Fibroblast of skin of right biceps (primary cell): ENCODE data around the gene CEP63.

Source experiments
- DNase-seq: peaks from one replicate; pipeline ENCODE4 v3.0.0-alpha.2; 2013

Gene CEP63

GRCh38 chr3:134485718-134486576 lies at the start of gene CEP63, which contains the start of gene ANAPC13:
Gene CEP63, plus strand, starts transcription at chr3:134486057. Its CDS starts 9,264 bp downstream, at chr3:134495321.
Gene ANAPC13, minus strand, starts transcription at chr3:134485985. Its CDS starts 3,081 bp downstream, at chr3:134482904.
- peak; percentile 100 for DNase-seq

GRCh38 chr3:134437211-134437752 lies 48.6 kb upstream of the CEP63 start:
- no peak for DNase-seq

GRCh38 chr3:134441321-134441720 lies 44.5 kb upstream of the CEP63 start:
- peak; percentile 34 for DNase-seq

DNA sequence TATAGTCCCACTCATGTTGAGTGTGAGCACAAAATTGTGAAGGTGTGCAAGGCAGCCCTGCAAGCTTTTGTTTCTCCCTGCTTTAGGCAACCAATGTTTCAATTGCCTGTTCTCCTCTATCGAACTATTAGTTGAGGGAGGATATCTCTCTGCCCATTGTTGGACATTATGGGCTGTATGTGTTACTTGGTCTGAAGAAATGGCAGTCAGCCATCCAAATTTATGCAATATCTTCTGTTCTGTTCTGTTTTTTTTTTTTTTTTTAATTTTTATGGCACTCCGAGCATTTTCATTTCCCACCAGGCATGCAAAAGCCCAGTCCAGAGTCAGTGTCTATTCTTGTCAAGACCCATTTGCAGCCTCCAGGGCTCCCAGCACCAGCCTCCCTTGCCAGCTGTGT lies 44.0 kb upstream of the CEP63 start:
- DNase-seq, result no peak

DNA sequence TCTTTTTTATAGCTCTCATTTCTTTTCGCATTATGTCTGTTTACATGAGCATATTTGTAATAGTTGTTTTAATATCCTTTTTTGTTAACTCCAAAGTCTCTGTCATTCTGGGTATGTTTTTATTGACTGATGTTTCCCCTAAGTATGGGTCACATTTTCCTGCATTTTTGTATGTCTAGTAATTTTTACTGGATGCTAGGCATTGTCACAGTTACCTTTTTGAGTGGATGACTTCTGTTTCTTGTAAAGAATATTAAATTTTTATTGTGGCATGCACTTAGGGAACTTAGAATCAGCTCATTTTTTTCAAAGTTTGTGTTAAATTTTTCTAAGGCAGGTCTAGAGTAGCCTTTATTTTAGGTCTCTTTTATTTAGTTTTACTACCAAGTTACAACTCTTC lies 40.8 kb upstream of the CEP63 start:
- no peak for DNase-seq

- DNase-seq, result peak; percentile 59
These were observed 40.2 kb upstream of the CEP63 start for GRCh38 chr3:134445636-134446035.

DNA sequence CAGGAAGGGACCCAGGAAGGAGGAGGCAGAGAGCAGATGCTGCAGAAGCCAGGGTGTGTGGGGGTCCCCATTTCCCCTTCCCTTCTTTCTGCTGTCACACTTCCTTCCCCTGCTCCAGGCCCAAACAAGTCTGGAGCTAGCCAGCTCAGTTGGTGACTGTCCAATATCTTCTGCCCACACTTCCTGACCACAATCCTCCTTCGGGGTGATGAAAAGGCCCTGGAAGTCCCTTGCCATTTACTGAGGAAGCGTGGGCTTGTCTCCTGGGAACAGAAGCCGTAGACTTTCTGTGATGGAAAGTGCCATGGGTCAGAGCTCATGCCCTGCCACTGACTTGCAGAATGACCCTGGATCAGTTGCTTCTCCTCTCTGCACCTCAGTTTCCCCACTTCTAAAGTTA lies 39.1 kb upstream of the CEP63 start:
- DNase-seq, result peak; percentile 69

DNA sequence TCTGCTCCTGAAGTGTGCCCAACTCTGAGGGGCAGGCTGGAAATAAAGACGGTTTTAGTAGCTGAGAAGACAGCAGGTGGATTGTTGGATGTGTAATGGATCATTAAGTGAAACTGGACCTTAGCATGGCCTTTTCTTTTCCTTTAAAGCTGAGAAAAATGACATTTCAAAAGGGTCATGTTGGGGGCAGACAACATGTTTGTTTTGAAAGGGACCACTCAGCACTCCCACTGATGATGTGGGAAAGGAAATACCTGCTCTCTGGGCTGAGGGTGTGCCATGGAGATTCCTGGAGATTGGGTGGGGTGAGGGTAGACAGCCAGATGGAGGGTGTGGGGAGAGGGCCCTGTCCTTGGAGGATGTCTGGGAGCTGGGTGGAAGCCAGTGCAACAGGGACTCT lies 38.5 kb upstream of the CEP63 start:
- DNase-seq, result no peak

GRCh38 chr3:134448664-134449063 lies 37.2 kb upstream of the CEP63 start:
- DNase-seq, result no peak

DNA sequence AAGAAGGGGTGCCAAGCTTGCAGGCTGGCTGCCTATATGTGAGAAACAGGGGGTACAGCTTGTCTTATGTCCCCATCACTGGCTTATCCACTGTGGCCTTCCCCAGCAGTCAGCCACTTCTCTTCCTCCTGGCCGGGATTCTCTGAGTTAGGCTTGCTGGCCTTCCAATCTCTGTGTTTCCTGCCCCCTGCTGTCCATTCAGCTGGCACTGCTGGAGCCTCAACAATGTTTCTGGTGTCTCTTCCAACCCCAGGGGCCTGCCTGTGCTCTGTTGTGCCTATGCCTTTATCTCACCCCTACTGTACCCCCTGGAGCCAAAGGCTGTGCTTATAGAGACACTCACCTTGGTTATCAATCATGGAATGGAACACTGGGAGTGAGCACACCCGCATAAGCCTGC lies 36.6 kb upstream of the CEP63 start:
- DNase-seq, result peak; percentile 44

- no peak for DNase-seq
These were observed 35.9 kb upstream of the CEP63 start for GRCh38 chr3:134449951-134450350.

- DNase-seq, result peak; percentile 43
These were observed 32.2 kb upstream of the CEP63 start for GRCh38 chr3:134453631-134454030.

DNA sequence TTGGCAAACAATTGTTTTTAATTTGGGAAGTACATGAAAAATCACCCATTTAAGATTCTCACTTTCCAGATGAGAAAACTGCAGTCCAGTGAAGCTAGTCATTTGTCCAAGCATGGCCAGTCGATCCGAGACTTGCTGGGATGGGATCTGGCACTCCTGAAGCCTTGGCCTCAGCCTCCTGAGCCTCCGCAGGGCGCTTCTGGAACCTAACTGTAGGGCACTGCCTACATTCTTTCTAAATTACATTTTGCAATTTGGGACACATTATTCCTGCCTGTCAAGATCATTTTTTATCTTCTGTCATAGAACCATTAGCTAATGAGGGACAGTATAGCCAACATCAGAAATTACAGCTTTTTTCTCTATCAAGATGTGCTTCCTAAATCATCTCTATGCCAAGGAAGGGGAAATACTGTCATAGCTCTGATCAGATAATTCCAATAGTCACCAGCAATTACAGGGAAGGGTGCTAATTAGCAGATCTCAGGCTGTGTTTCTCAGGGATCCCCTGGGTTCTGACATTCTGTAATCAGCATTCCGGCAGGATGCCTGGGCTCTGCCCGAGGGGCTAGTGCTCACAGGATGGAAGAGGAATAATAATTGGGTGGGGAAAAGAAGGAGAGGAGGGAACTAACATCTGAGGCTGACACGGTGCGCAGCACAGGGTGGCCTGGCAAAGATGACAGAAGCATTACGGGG lies 28.3 kb upstream of the CEP63 start:
- DNase-seq, result no peak

DNA sequence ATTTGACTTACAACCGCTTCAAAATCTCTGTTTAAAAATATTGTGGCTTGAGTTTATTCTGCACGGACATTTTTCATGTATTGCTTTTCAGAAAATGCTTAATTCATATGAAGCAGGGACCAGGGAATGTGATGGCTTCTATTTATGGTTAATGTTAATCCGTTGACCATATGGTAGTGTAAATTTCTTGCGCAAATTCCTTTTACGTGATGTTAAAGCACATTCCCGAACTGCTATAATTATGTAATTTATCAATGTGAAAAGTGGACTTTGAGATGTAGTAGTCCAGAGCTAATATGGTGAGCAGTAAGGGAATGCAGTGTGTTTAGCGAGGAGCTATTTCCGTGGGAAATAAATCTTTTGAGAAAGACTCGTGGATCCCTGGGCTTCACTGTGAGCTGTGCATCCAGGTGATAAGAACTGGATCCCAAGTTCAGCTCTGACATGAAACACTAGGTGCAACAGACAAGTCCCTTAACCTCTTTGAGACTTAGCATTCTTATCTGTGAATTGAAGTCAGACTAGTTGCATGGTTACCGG lies 27.4 kb upstream of the CEP63 start:
- peak; percentile 38 for DNase-seq

DNA sequence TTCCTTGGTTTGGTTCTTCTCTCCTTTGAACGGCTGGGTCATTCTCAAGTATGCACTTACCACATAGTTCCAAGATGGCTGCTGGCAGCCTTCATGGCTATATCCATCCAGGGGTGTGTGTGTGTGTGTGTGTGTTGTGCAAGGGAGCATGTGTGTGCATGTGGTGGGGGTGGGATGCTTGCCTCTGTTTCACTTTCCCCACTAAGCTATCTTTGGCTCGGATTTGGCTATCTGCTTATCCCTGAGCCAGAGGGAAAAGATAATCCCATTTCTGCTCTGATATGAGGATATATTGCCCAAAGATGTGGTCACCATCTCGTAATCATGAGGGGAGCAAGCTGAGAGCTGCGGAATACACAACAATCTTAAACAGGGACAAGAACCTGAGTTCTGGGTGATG lies 26.3 kb upstream of the CEP63 start:
- no peak for DNase-seq

GRCh38 chr3:134460965-134461364 lies 24.9 kb upstream of the CEP63 start:
- DNase-seq, result peak; percentile 98

GRCh38 chr3:134462331-134462941 lies 23.4 kb upstream of the CEP63 start:
- peak; percentile 94 for DNase-seq

DNA sequence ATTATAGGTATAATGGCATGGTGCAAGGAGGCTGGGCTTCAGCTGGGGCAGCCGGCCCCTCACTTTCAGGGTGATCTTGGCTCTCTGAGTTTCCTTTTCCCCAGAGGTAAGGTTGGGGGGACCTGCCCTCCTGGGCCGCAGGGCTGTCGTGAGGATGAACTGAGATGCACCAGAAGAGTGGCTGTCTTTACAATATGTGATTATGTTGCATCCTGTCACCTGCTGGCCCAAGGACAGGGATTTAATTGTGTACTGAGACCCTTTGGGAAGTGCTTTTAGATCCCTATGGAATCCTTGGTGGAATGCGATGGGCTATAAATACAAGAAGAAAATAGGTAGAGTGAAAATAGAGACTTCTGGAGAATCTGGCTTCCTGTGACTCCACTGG lies 22.2 kb upstream of the CEP63 start:
- no peak for DNase-seq

- peak; percentile 100 for DNase-seq
These were observed 21.7 kb upstream of the CEP63 start for GRCh38 chr3:134464064-134464688.

- no peak for DNase-seq
These were observed 21.0 kb upstream of the CEP63 start for GRCh38 chr3:134464689-134465365.

GRCh38 chr3:134466331-134466730 lies 19.5 kb upstream of the CEP63 start:
- DNase-seq, result no peak

GRCh38 chr3:134468519-134468918 lies 17.3 kb upstream of the CEP63 start:
- DNase-seq, result no peak
